PC-9 (cell line): ENCODE results near the gene DLL4. TPM values are rescaled to one million over a fixed set of nuclear protein-coding genes. Genes with fewer than 3 reads are reported as not detected.

Experiments
- BruUV-seq: library from RNA; stranded (reverse); fragments of 400-500 nt; replicated peaks from 2 replicates; lab custom pipeline; 2021; lab: Mats Ljungman, UMichigan
- CTCF ChIA-PET: fragments of 300-600 bp; sonication (Branson Sonifier 250); formaldehyde crosslinking; loops from one replicate; lab custom pipeline; 2022; ENCODE audit warnings: antibody characterized with exemption; lab: Charles Lee
- POLR2A ChIA-PET: fragments of 300-600 bp; sonication (Branson Sonifier 250); formaldehyde crosslinking; loops from one replicate; lab custom pipeline; 2022; ENCODE audit warnings: antibody characterized with exemption; ENCODE audit not compliant: unreplicated experiment; lab: Charles Lee
- DNase-seq, 2 experiments: peaks; one replicate each; pipeline versions ENCODE4 v3.0.0 to v3.0.0-alpha.2; 2015 to 2022; ENCODE audit warnings: mixed read lengths in 1 of 2
- H2AFZ ChIP-seq: fragments of 200-600 bp; sonication (generic); 2 replicates; pipeline ENCODE4 v1.8.1; 2017; ENCODE audit warnings: antibody characterized with exemption
- H3F3A ChIP-seq: fragments of 200-600 bp; sonication (generic); 2 replicates; pipeline ENCODE4 v1.8.1; 2017; ENCODE audit warnings: antibody characterized with exemption, mild to moderate bottlenecking, low read depth; ENCODE audit not compliant: insufficient read depth
- H3K27ac ChIP-seq: fragments of 200-600 bp; sonication (generic); 2 replicates; pipeline ENCODE4 v1.6.1; 2016; ENCODE audit warnings: mixed run types
- H3K27me3 ChIP-seq: fragments of 200-600 bp; sonication (generic); 2 replicates; pipeline ENCODE4 v1.6.1; 2016; ENCODE audit warnings: low read depth, mixed run types; ENCODE audit not compliant: insufficient read depth
- H3K36me3 ChIP-seq: fragments of 200-600 bp; sonication (generic); 2 replicates; pipeline ENCODE4 v1.6.1; 2016; ENCODE audit warnings: low read depth, mixed run types
- H3K4me1 ChIP-seq: fragments of 200-600 bp; sonication (generic); replicated peaks from 2 replicates; pipeline ENCODE4 v1.6.1; 2016; ENCODE audit warnings: mixed run types; ENCODE audit not compliant: insufficient read depth
- H3K4me2 ChIP-seq: fragments of 200-600 bp; sonication (generic); 2 replicates; pipeline ENCODE4 v1.6.1; 2017; ENCODE audit warnings: mixed run types
- H3K4me3 ChIP-seq: fragments of 200-600 bp; sonication (generic); 2 replicates; pipeline ENCODE4 v1.6.1; 2016; ENCODE audit warnings: mixed run types
- H3K79me2 ChIP-seq: fragments of 200-600 bp; sonication (generic); 2 replicates; pipeline ENCODE4 v1.6.1; 2017; ENCODE audit warnings: low read depth, mixed run types
- H3K9me2 ChIP-seq: fragments of 200-600 bp; sonication (generic); 2 replicates; pipeline ENCODE4 v1.8.1; 2017; ENCODE audit warnings: mild to moderate bottlenecking; ENCODE audit not compliant: insufficient read depth
- H3K9me3 ChIP-seq: fragments of 200-600 bp; sonication (generic); 2 replicates; pipeline ENCODE4 v1.8.1; 2016; ENCODE audit warnings: low read depth; ENCODE audit not compliant: insufficient read depth
- H4K20me1 ChIP-seq: fragments of 200-600 bp; sonication (generic); 2 replicates; pipeline ENCODE4 v1.8.1; 2017; ENCODE audit not compliant: insufficient read depth
- EZH2 ChIP-seq: fragments of 200-600 bp; sonication (generic); IDR thresholded peaks from 2 replicates; pipeline ENCODE4 v1.8.0; 2017; ENCODE audit warnings: antibody characterized with exemption, low read depth
- intact Hi-C: fragments of 100-400 bp; cut with micrococcal nuclease; formaldehyde crosslinking; loops from one replicate; pipeline ENCODE4 v1.10.0; 2022; ENCODE audit not compliant: unreplicated experiment
- total RNA-seq: library from RNA; stranded (reverse); gene quantifications from 2 replicates; pipeline ENCODE4 v1.2.3, GENCODE V29; 2021
- TF ChIP-seq, protein P1 (sequence below): fragments of 200-600 bp; sonication (generic); conservative IDR thresholded peaks from 2 replicates; pipeline ENCODE4 v1.6.1; 2017; ENCODE audit warnings: mixed run types, antibody characterized with exemption, mild to moderate bottlenecking, moderate library complexity

Gene DLL4
- total RNA-seq, 1 experiment from 2014 or later, result 0.48 TPM

DNA sequence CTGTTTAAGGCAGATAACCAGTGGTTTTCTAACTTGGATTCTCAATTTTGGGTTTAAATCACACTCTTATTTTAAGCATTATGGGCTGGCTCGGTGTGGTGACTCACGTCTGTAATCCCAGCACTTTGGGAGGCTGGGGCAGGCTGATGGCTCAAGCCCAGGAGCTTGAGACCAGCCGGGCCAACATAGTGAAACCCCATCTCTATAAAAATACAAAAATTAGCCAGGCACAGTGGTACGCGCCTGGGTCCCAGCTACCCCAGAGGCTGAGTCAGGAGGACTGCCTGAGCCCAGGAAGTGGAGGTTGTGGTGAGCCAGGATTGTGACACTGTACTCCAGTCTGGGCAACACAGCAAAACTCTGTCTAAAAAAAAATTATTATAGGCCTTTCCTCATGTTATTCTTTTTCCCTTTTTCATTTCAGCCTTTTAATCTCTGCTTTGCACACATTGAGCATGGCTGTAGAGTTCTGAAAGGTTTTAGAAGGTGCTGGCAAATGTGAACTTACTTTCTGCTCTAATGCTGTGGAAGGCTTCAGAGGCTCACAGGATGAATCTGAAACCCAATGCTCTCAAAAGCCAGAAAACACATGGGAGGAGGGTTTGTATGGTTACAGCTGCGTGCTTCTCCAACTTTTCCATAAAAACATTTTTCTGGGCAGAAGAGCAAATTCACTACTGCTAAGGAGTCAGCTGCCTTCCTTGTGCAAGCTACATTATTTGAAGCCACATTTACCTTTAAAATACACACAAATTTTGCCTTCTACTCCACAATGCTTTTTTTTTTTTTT lies 56.6 kb downstream of the DLL4 start:
- H3K9me2 ChIP-seq, result no peaks in the 10 kb centered on the region
- ChIA-PET CTCF (no interaction called here), POLR2A (no interaction called here)
- H3K27me3 ChIP-seq, result no peaks in the 10 kb centered on the region
- no peak overlapping the region for H2AFZ ChIP-seq
- no peak overlapping the region for H3K4me3 ChIP-seq
- no peaks in the 10 kb centered on the region for H3K4me1 ChIP-seq
- no peaks in the 10 kb centered on the region for H3F3A ChIP-seq
- intact Hi-C loops, result loop anchor here (10.0 kb wide), 1 partner anchor 109 kb away; no protein-coding TSS in a partner anchor
- H3K4me2 ChIP-seq, result no peak overlapping the region
- no TSS peak for BruUV-seq
- H3K9me3 ChIP-seq, result no peaks in the 10 kb centered on the region
- no peaks in the 10 kb centered on the region for H3K79me2 ChIP-seq
- H3K27ac ChIP-seq, result no peak overlapping the region
- no peaks in the 10 kb centered on the region for H4K20me1 ChIP-seq
- no peak for DNase-seq
- peaks cover 9% of the 10 kb centered on the region for H3K36me3 ChIP-seq
- TF ChIP-seq EZH2, result no peak
- TF ChIP-seq, protein P1, sequence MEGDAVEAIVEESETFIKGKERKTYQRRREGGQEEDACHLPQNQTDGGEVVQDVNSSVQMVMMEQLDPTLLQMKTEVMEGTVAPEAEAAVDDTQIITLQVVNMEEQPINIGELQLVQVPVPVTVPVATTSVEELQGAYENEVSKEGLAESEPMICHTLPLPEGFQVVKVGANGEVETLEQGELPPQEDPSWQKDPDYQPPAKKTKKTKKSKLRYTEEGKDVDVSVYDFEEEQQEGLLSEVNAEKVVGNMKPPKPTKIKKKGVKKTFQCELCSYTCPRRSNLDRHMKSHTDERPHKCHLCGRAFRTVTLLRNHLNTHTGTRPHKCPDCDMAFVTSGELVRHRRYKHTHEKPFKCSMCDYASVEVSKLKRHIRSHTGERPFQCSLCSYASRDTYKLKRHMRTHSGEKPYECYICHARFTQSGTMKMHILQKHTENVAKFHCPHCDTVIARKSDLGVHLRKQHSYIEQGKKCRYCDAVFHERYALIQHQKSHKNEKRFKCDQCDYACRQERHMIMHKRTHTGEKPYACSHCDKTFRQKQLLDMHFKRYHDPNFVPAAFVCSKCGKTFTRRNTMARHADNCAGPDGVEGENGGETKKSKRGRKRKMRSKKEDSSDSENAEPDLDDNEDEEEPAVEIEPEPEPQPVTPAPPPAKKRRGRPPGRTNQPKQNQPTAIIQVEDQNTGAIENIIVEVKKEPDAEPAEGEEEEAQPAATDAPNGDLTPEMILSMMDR, result no peak

GRCh38 chr15:40986820-40987219 lies 57.7 kb downstream of the DLL4 start:
- no peaks in the 10 kb centered on the region for H4K20me1 ChIP-seq

GRCh38 chr15:40988156-40988555 lies 59.0 kb downstream of the DLL4 start:
- H3K79me2 ChIP-seq, result no peaks in the 10 kb centered on the region
- H4K20me1 ChIP-seq, result no peaks in the 10 kb centered on the region
- H3K9me2 ChIP-seq, result no peaks in the 10 kb centered on the region
- no peak overlapping the region for H2AFZ ChIP-seq
- TF ChIP-seq, protein P1, result no peak
- TF ChIP-seq EZH2, result no peak
- BruUV-seq, result no TSS peak
- no peaks in the 10 kb centered on the region for H3K9me3 ChIP-seq
- CTCF ChIA-PET, result no interaction called here
- no peaks in the 10 kb centered on the region for H3K4me1 ChIP-seq
- no peaks in the 10 kb centered on the region for H3K27me3 ChIP-seq
- H3F3A ChIP-seq, result no peaks in the 10 kb centered on the region
- H3K36me3 ChIP-seq, result peaks cover 6% of the 10 kb centered on the region
- DNase-seq, result no peak
- POLR2A ChIA-PET, result no interaction called here
- H3K27ac ChIP-seq, result no peak overlapping the region
- H3K4me2 ChIP-seq, result no peak overlapping the region
- intact Hi-C loops, result loop anchor here (10.0 kb wide), 1 partner anchor 107 kb away; no protein-coding TSS in a partner anchor
- H3K4me3 ChIP-seq, result no peak overlapping the region

More at GRCh38 chr15:40986820-40987219, 57.7 kb downstream of the DLL4 start:
- BruUV-seq, result no TSS peak
- Histone ChIP-seq H3F3A (no peaks in the 10 kb centered on the region), H3K9me2 (no peaks in the 10 kb centered on the region), H2AFZ (no peak overlapping the region), H3K27me3 (no peaks in the 10 kb centered on the region), H3K79me2 (no peaks in the 10 kb centered on the region), H3K36me3 (peaks cover 9% of the 10 kb centered on the region), H3K4me2 (no peak overlapping the region), H3K9me3 (no peaks in the 10 kb centered on the region), H3K4me1 (no peaks in the 10 kb centered on the region), H3K4me3 (no peak overlapping the region), H3K27ac (no peak overlapping the region)
- ChIA-PET CTCF (no interaction called here), POLR2A (no interaction called here)
- DNase-seq, result no peak
- intact Hi-C loops, result loop anchor here (10.0 kb wide), 1 partner anchor 108 kb away; no protein-coding TSS in a partner anchor
- TF ChIP-seq, protein P1, result no peak
- TF ChIP-seq EZH2, result no peak

Other genes with a start within 250 kb of the DLL4 start
- gene RAD51, start 234.2 kb upstream of the DLL4 start, total RNA-seq, result 19.8 and 22.5 TPM in 2 replicates
- 15.7 and 19.8 TPM in 2 replicates for gene RMDN3, start 174.1 kb upstream of the DLL4 start, total RNA-seq
- 1.2 and 1.5 TPM in 2 replicates for gene GCHFR, start 165.3 kb upstream of the DLL4 start, total RNA-seq
- gene C15orf62, start 159.4 kb upstream of the DLL4 start, total RNA-seq, result 0.23 and 0.33 TPM in 2 replicates
- 32.6 and 33.1 TPM in 2 replicates for gene ZFYVE19, start 122.3 kb upstream of the DLL4 start, total RNA-seq
- gene DNAJC17, start 121.9 kb upstream of the DLL4 start, total RNA-seq, result 27.4 and 33.0 TPM in 2 replicates
- gene PPP1R14D, start 100.6 kb upstream of the DLL4 start, total RNA-seq, result 0.55 and 0.65 TPM in 2 replicates
- gene SPINT1, start 85.3 kb upstream of the DLL4 start, total RNA-seq, result 141 and 180 TPM in 2 replicates
- 1.4 and 4.1 TPM in 2 replicates for gene RHOV, start 55.1 kb upstream of the DLL4 start, total RNA-seq
- 9.6 and 9.9 TPM in 2 replicates for gene VPS18, start 34.9 kb upstream of the DLL4 start, total RNA-seq
- 5.3 and 8.6 TPM in 2 replicates for gene CHAC1, start 24.1 kb downstream of the DLL4 start, total RNA-seq
- gene INO80, start 186.9 kb downstream of the DLL4 start, total RNA-seq, result 11.3 and 18.8 TPM in 2 replicates